SH-SY5Y (cell line): ENCODE data around the gene LTN1.

Experiments
- GATA2 ChIP-seq: IDR thresholded peaks from 2 replicates; pipeline ENCODE4 v1.6.1; 2011; ENCODE audit warnings: mild to moderate bottlenecking, low read depth, low read length
- GATA3 ChIP-seq: IDR thresholded peaks from 2 replicates; pipeline ENCODE4 v1.6.1; 2011; ENCODE audit warnings: low read depth, mild to moderate bottlenecking, low read length, moderate library complexity

LTN1 gene

DNA sequence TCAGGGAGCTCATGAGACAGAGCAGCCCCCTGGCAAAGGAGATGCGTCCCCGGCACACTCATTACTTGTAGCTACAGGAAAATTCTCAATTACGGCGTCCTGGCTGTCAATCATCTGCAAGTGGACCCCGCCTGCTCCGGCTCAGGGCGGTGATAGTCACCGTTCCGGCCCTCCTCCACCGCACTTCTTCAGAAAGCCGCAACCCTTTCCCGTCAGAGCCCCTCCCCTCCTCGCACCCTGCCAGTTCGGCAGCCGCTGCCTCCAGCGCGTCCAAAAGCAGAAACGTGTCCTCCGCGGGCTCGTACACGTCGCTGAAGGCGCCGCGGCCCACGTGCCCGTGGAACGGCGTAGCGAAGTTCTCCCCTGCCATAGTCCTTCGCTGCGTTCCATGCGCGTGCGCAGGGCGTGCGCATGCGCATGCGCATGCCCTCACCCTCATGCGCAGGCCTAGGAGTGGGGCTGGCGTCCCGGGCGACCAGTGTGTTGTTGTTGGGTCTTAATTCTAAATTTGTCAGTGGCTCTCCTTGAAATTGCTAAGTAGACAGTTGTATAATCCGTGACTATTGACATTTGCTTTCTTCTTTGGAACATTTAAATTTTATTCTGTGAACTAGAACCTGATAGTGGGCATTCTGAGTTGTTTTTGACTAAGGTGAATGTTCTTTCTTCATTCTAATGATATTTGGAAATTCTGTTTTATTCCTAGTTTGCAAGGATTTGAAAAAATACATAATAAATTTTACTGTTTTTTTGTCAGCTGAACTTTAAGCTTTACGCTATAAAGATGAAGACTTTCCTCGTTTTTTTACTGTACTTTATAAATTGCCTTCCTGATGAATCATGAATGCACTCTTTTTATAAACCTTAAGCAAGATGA is 107.5 kb downstream of the LTN1 start:
- no peak; the same call in 1 of the 2 replicates for TF ChIP-seq GATA2
- TF ChIP-seq GATA3 = no peak

DNA sequence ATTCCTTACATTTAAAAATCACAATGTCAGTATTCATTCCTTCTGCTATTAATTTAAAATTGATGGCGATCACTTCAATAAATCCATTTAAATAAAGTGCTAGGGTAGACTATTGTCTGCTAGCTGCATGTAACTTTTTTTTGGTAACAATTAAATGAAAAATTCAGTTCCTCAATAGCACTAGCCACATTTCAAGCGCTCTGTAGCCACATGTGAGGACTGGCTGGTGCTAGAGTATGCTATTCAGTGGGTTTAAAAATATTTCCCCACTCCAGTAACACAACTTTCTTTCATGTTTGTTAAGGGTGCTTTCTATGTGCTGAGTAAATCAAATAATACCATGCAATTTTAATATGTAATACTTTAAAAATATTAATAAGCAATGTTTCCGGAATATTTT is 108.2 kb downstream of the LTN1 start:
- TF ChIP-seq GATA3 (no peak), GATA2 (no peak)

DNA sequence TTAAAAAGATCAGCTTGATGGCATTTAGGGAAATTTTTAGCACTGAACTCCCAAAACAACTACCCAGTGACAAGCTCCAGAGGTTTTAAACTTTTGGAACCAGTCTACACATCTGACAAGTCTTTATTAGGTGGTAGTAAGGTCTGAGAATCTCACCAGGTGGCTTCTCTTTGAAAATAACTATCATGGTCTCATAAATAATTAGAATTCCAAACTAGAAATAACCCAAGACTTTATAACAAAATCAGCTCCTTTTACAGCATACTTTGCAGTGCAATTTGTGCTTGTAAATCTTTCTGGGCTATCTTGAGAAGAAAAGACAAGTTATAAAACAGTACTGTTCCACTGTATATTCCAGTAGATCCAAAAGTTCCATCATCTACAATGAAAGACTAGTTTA is 108.7 kb downstream of the LTN1 start:
- no peak for TF ChIP-seq GATA2
- no peak for TF ChIP-seq GATA3

DNA sequence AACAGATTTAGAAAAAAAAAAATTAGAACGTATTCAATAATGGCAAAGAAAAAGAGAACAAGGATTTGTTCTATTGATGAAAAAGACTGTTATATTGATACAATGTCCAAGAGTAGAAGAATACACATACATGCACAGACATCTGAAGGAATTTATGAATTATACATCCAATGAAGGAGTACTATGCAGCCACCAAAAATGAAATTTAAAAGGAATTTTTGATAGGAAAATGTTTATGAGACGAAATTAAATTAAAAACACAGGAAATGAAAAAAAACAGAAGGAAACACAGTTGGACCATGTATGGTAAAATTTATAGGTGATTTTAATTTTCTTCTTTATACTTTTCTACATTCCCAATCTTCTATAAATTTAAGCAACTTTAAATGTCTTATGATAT is 110.3 kb downstream of the LTN1 start:
- TF ChIP-seq GATA3 = no peak
- TF ChIP-seq GATA2 = no peak
